Gastrocnemius medialis (tissue), 4 donors: Measurements from ENCODE around the gene LRRC4C.

ENCODE experiments used
- CTCF ChIP-seq, 5 experiments: fragments of 450-650 bp in 3 of 5; fragments of 200-600 bp in 2 of 5; sonication (generic) in 2 of 5; IDR thresholded peaks in 4 of 5; conservative IDR thresholded peaks in 1 of 5; 1 replicate in 4 of 5; 2 replicates in 1 of 5; pipeline ENCODE4 v1.5.1; 2016 to 2019; ENCODE audit warnings: antibody characterized with exemption in 5 of 5, mild to moderate bottlenecking in 3 of 5, moderate library complexity in 3 of 5
- POLR2A ChIP-seq, 2 donors: fragments of 450-650 bp; IDR thresholded peaks; one replicate each; pipeline ENCODE4 v1.6.1; 2017; ENCODE audit warnings: antibody characterized with exemption in 2 of 2, mild to moderate bottlenecking in 2 of 2, moderate library complexity in 2 of 2

- TF ChIP-seq CTCF (IDR thresholded peaks at IDR 0.05 in 4 of 5, conservative IDR thresholded peaks at IDR 0.05 in 1 of 5): no peak
- no peak for TF ChIP-seq POLR2A (IDR thresholded peaks at IDR 0.05)
Measured at GRCh38 chr11:40397141-40397540, 1062.3 kb downstream of the LRRC4C start.
